ENCODE measurements around the gene ZNF816.

DNA sequence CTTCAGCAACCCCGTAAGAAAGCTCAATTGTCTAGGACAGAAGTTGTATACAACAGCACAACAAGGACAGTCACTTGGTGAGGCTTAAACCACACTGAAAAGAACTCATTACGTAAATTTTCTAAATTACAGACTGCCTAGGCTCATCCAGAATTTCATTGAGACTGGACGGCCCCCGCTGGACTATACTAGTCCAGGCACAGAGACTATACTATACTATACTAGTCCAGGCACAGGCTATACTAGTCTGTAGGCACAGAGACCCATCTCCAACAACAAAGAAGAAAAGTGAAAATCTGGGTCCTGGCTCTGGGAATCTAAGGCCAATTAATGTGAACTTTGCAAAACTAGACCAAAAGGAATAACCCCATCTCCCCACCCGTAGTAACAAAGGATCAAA is 700 bp downstream of the ZNF816 start:
- TF ChIP-seq CEBPB (IDR thresholded peaks at IDR 0.05; ENCODE audit: low read depth) (no peak), POLR2A (IDR thresholded peaks at IDR 0.05; ENCODE audit: borderline replicate concordance, extremely low read depth, insufficient read depth, insufficient read length) (no peak), JUND (IDR thresholded peaks at IDR 0.05) (no peak), SP1 (IDR thresholded peaks at IDR 0.05; ENCODE audit: low read depth) (no peak), ELF1 (IDR thresholded peaks at IDR 0.05; ENCODE audit: borderline replicate concordance, low read depth) (no peak), EZH2 (IDR thresholded peaks at IDR 0.05) (no peak), TCF7L2 (IDR thresholded peaks at IDR 0.05; ENCODE audit: borderline replicate concordance, extremely low read depth, insufficient read depth, insufficient read length) (no peak)
- TF ChIP-seq, protein P1, sequence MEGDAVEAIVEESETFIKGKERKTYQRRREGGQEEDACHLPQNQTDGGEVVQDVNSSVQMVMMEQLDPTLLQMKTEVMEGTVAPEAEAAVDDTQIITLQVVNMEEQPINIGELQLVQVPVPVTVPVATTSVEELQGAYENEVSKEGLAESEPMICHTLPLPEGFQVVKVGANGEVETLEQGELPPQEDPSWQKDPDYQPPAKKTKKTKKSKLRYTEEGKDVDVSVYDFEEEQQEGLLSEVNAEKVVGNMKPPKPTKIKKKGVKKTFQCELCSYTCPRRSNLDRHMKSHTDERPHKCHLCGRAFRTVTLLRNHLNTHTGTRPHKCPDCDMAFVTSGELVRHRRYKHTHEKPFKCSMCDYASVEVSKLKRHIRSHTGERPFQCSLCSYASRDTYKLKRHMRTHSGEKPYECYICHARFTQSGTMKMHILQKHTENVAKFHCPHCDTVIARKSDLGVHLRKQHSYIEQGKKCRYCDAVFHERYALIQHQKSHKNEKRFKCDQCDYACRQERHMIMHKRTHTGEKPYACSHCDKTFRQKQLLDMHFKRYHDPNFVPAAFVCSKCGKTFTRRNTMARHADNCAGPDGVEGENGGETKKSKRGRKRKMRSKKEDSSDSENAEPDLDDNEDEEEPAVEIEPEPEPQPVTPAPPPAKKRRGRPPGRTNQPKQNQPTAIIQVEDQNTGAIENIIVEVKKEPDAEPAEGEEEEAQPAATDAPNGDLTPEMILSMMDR (IDR thresholded peaks at IDR 0.05 in 2 of 3, conservative IDR thresholded peaks at IDR 0.05 in 1 of 3; ENCODE audit: borderline replicate concordance in 1 of 3, insufficient read depth in 1 of 3, low read depth in 2 of 3, low read length in 2 of 3): no peak
- TF ChIP-seq, protein P2, sequence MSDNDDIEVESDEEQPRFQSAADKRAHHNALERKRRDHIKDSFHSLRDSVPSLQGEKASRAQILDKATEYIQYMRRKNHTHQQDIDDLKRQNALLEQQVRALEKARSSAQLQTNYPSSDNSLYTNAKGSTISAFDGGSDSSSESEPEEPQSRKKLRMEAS (IDR thresholded peaks at IDR 0.05): no peak

Data from HCT116 (cell line).